H1 (cell line): ENCODE data around the gene CXADR. TPM values are rescaled to one million over a fixed set of nuclear protein-coding genes. Genes with fewer than 3 reads are reported as not detected.

ENCODE experiments used
- CTCF ChIA-PET: fragments of 300-600 bp; sonication (Branson Sonifier 250); formaldehyde crosslinking; loops from one replicate; lab custom pipeline; 2021; ENCODE audit not compliant: partially characterized antibody; lab: Charles Lee
- POLR2A ChIA-PET: fragments of 300-600 bp; sonication (Branson Sonifier 250); formaldehyde crosslinking; loops from one replicate; lab custom pipeline; 2021; ENCODE audit warnings: inconsistent platforms; ENCODE audit not compliant: partially characterized antibody; lab: Charles Lee
- DNase-seq, 2 experiments: peaks; one replicate each; pipeline versions ENCODE4 v3.0.0 to v3.0.0-alpha.2; 2010 to 2022; ENCODE audit warnings: low spot score in 2 of 2, low read depth in 1 of 2, mixed read lengths in 1 of 2
- FAIRE-seq: peaks from 2 replicates; lab custom pipeline; 2011; peaks lifted over from hg19 to GRCh38; lab: Jason Lieb, UNC
- H2AFZ ChIP-seq: 2 replicates; pipeline ENCODE4 v1.8.1; 2012; ENCODE audit warnings: low read length, inconsistent platforms
- H2AK5ac ChIP-seq: 2 replicates; pipeline ENCODE4 v1.6.1; 2013; ENCODE audit warnings: low read depth, low read length
- H2BK120ac ChIP-seq: replicated peaks from 2 replicates; pipeline ENCODE3; 2013; ENCODE audit warnings: low read depth, low read length, inconsistent platforms
- H2BK12ac ChIP-seq: 2 replicates; pipeline ENCODE4 v1.6.1; 2013; ENCODE audit warnings: low read depth, low read length
- H2BK15ac ChIP-seq: 2 replicates; pipeline ENCODE4 v1.6.1; 2013; ENCODE audit warnings: low read length
- H2BK20ac ChIP-seq: 2 replicates; pipeline ENCODE4 v1.6.1; 2013; ENCODE audit warnings: low read length
- H2BK5ac ChIP-seq: 2 replicates; pipeline ENCODE4 v1.6.1; 2013; ENCODE audit warnings: low read depth, low read length
- H3K14ac ChIP-seq: 2 replicates; pipeline ENCODE4 v1.6.1; 2013; ENCODE audit warnings: inconsistent platforms; ENCODE audit not compliant: insufficient read length
- H3K18ac ChIP-seq: 2 replicates; pipeline ENCODE4 v1.6.1; 2013; ENCODE audit warnings: low read length; ENCODE audit errors: extremely low read depth
- H3K23ac ChIP-seq: 2 replicates; pipeline ENCODE4 v1.6.1; 2013; ENCODE audit warnings: inconsistent platforms; ENCODE audit not compliant: insufficient read length
- H3K23me2 ChIP-seq: 2 replicates; pipeline ENCODE4 v1.6.1; 2013; ENCODE audit warnings: low read depth, low read length
- H3K27ac ChIP-seq: 2 replicates; pipeline ENCODE4 v1.6.1; 2011; ENCODE audit warnings: low read depth, low read length, inconsistent platforms
- H3K27me3 ChIP-seq, 4 experiments: replicated peaks in 1 of 4; 1 replicate in 1 of 4; 2 replicates in 3 of 4; pipeline versions ENCODE4 v1.6.1 to v1.8.1; 2011 to 2013; ENCODE audit warnings: low read length in 3 of 4, mild to moderate bottlenecking in 3 of 4, inconsistent platforms in 2 of 4, mixed read lengths in 2 of 4, moderate library complexity in 1 of 4; ENCODE audit not compliant: control insufficient read depth in 3 of 4, insufficient read depth in 3 of 4; ENCODE audit errors: extremely low read depth in 1 of 4
- H3K36me3 ChIP-seq, 4 experiments: 2 replicates each; pipeline versions ENCODE4 v1.6.1 to v1.8.1; 2011 to 2013; ENCODE audit warnings: mild to moderate bottlenecking in 4 of 4, low read length in 3 of 4, moderate library complexity in 2 of 4, control low read depth in 1 of 4, inconsistent platforms in 1 of 4; ENCODE audit not compliant: insufficient read depth in 4 of 4, control insufficient read depth in 2 of 4
- H3K4ac ChIP-seq: replicated peaks from 2 replicates; pipeline ENCODE3; 2013; ENCODE audit warnings: low read length, low read depth, mixed read lengths, inconsistent platforms; ENCODE audit not compliant: insufficient read length
- H3K4me1 ChIP-seq, 4 experiments: replicated peaks in 1 of 4; 1 replicate in 1 of 4; 2 replicates in 3 of 4; pipeline versions ENCODE4 v1.6.1 to v1.8.1; 2011 to 2013; ENCODE audit warnings: low read length in 3 of 4, inconsistent platforms in 2 of 4, mixed read lengths in 1 of 4; ENCODE audit not compliant: insufficient read depth in 4 of 4, control insufficient read depth in 3 of 4
- H3K4me2 ChIP-seq, 2 experiments: 2 replicates each; pipeline versions ENCODE4 v1.6.1 to v1.8.1; 2011 to 2013; ENCODE audit warnings: low read depth in 2 of 2, low read length in 2 of 2, control low read depth in 1 of 2, inconsistent platforms in 1 of 2, mild to moderate bottlenecking in 1 of 2; ENCODE audit not compliant: insufficient read depth in 1 of 2
- H3K4me3 ChIP-seq, 4 experiments: fragments of 200-600, 300-600 bp in 1 of 4; sonication (generic), shearing (Covaris generic), sonication (Bioruptor Twin) in 1 of 4; 2 replicates each; pipeline versions ENCODE4 v1.5.1 to v1.8.1; 2011 to 2016; ENCODE audit warnings: low read length in 4 of 4, low read depth in 3 of 4, control low read depth in 2 of 4, inconsistent platforms in 2 of 4, mild to moderate bottlenecking in 2 of 4, mixed read lengths in 1 of 4, moderate library complexity in 1 of 4; ENCODE audit not compliant: insufficient read depth in 2 of 4; ENCODE audit errors: extremely low read depth in 1 of 4
- H3K56ac ChIP-seq: replicated peaks from 2 replicates; pipeline ENCODE3; 2013; ENCODE audit warnings: low read depth, mild to moderate bottlenecking, mixed read lengths, low read length, inconsistent platforms; ENCODE audit not compliant: insufficient read length
- H3K79me1 ChIP-seq: 2 replicates; pipeline ENCODE4 v1.6.1; 2013; ENCODE audit warnings: low read depth, low read length, control low read depth
- H3K79me2 ChIP-seq, 2 experiments: 2 replicates each; pipeline versions ENCODE4 v1.6.1 to v1.8.1; 2012 to 2013; ENCODE audit warnings: low read length in 2 of 2, mild to moderate bottlenecking in 2 of 2, inconsistent platforms in 1 of 2; ENCODE audit not compliant: insufficient read depth in 2 of 2, control insufficient read depth in 1 of 2
- H3K9ac ChIP-seq, 4 experiments: replicated peaks in 1 of 4; 1 replicate in 1 of 4; 2 replicates in 3 of 4; pipeline versions ENCODE4 v1.6.1 to v1.8.1; 2011 to 2013; ENCODE audit warnings: low read depth in 3 of 4, low read length in 3 of 4, control low read depth in 2 of 4, mild to moderate bottlenecking in 2 of 4, moderate library complexity in 2 of 4, inconsistent platforms in 1 of 4; ENCODE audit errors: extremely low read depth in 1 of 4
- H3K9me3 ChIP-seq, 2 experiments: 2 replicates each; pipeline versions ENCODE4 v1.6.1 to v1.8.1; 2012 to 2013; ENCODE audit warnings: mild to moderate bottlenecking in 2 of 2, moderate library complexity in 2 of 2, control low read depth in 1 of 2, inconsistent platforms in 1 of 2, low read depth in 1 of 2, low read length in 1 of 2, mixed read lengths in 1 of 2; ENCODE audit not compliant: insufficient read depth in 2 of 2
- H4K20me1 ChIP-seq, 2 experiments: replicated peaks in 1 of 2; 2 replicates each; pipeline versions ENCODE3 to v1.8.1; 2011 to 2013; ENCODE audit warnings: inconsistent platforms in 2 of 2, low read length in 2 of 2, mild to moderate bottlenecking in 1 of 2; ENCODE audit not compliant: insufficient read depth in 2 of 2, control insufficient read depth in 1 of 2
- H4K5ac ChIP-seq: 2 replicates; pipeline ENCODE4 v1.6.1; 2013; ENCODE audit warnings: low read length, low read depth, mixed read lengths, inconsistent platforms; ENCODE audit not compliant: insufficient read length
- H4K8ac ChIP-seq: 2 replicates; pipeline ENCODE4 v1.8.0; 2013; ENCODE audit warnings: mild to moderate bottlenecking, moderate library complexity, low read length, inconsistent platforms; ENCODE audit not compliant: insufficient read depth; ENCODE audit errors: extremely low read depth
- H4K91ac ChIP-seq: replicated peaks from 2 replicates; pipeline ENCODE3; 2013; ENCODE audit warnings: low read length, mixed read lengths, inconsistent platforms; ENCODE audit not compliant: insufficient read length
- HDAC2 ChIP-seq, 2 experiments: fragments of 300-600 bp in 1 of 2; sonication (generic) in 1 of 2; IDR thresholded peaks; 2 replicates each; pipeline ENCODE4 v1.6.1; 2011 to 2012; ENCODE audit warnings: low read depth in 2 of 2, low read length in 2 of 2, mild to moderate bottlenecking in 2 of 2, moderate library complexity in 2 of 2, borderline replicate concordance in 1 of 2, inconsistent platforms in 1 of 2
- HDAC6 ChIP-seq: IDR thresholded peaks from one replicate; pipeline ENCODE4 v1.7.1; 2012; ENCODE audit warnings: low read depth, mild to moderate bottlenecking, inconsistent platforms, low read length, moderate library complexity
- KDM4A ChIP-seq: IDR thresholded peaks from one replicate; pipeline ENCODE4 v1.7.1; 2012; ENCODE audit warnings: low read depth, mild to moderate bottlenecking, moderate library complexity, low read length, inconsistent platforms; ENCODE audit not compliant: severe bottlenecking
- MAFK ChIP-seq: IDR thresholded peaks from 2 replicates; pipeline ENCODE4 v1.6.1; 2012; ENCODE audit warnings: low read depth, mild to moderate bottlenecking, improper control_type of control experiment, low read length
- YY1 ChIP-seq: IDR thresholded peaks from 2 replicates; pipeline ENCODE4 v1.6.1; 2011; ENCODE audit warnings: low read depth, mild to moderate bottlenecking, low read length
- polyA plus RNA-seq, 7 experiments: library from polyadenylated mRNA; depleted of rRNA in 3 of 7; stranded (reverse) in 5 of 7; unstranded in 2 of 7; fragments of >200 nt in 5 of 7; fragments of 200-250 nt in 2 of 7; gene quantifications; 1 replicate in 5 of 7; 2 replicates in 1 of 7; 4 replicates in 1 of 7; pipeline versions ENCODE4 v1.2.1 to v1.2.3, GENCODE V29; 2011 to 2013; ENCODE audit warnings: missing spikeins in 2 of 7, mixed read lengths in 2 of 7
- total RNA-seq: library from RNA; stranded (reverse); fragmentation: NEBNext Ultra II Directional; extraction: Animal tissue kit (Norgen Biotek cat#: 25700); gene quantifications from 2 replicates; pipeline ENCODE4 v1.2.1, GENCODE V29; 2021

The CXADR gene
- total and polyA plus RNA-seq, 2 of the 8 experiments (the other 6 are each of a cell fraction or from before 2014, with no cell fraction given) = 45.6 to 145 TPM

GRCh38 chr21:17497316-17497715 is 15.5 kb upstream of the CXADR start:
- H3K79me1 ChIP-seq = no peaks in the 10 kb centered on the region
- H3K27ac ChIP-seq = no peak overlapping the region
- H2AK5ac ChIP-seq = no peak overlapping the region
- H3K27me3 ChIP-seq = no peaks in the 10 kb centered on the region
- H3K18ac ChIP-seq = no peak overlapping the region
- H3K23ac ChIP-seq = no peak overlapping the region
- H3K56ac ChIP-seq = no peak overlapping the region
- H4K5ac ChIP-seq = no peak overlapping the region
- H3K9ac ChIP-seq = no peak overlapping the region
- no peak overlapping the region for H2BK15ac ChIP-seq
- no peak for FAIRE-seq
- TF ChIP-seq KDM4A (no peak), YY1 (no peak), HDAC2 (IDR thresholded peaks at IDR 0.05; ENCODE audit: borderline replicate concordance in 1 of 2, low read depth in 2 of 2, low read length in 2 of 2) (no peak), MAFK (no peak), HDAC6 (no peak)
- H2BK120ac ChIP-seq = no peak overlapping the region
- H3K4me1 ChIP-seq = no peaks in the 10 kb centered on the region
- no peak overlapping the region for H3K14ac ChIP-seq
- DNase-seq = no peak
- H3K4me2 ChIP-seq = no peak overlapping the region
- no peak overlapping the region for H2BK20ac ChIP-seq
- no peak overlapping the region for H2BK5ac ChIP-seq
- no peaks in the 10 kb centered on the region for H3K36me3 ChIP-seq
- H2BK12ac ChIP-seq = no peak overlapping the region
- no peak overlapping the region for H3K4me3 ChIP-seq
- H4K8ac ChIP-seq = no peak overlapping the region
- no peaks in the 10 kb centered on the region for H3K79me2 ChIP-seq
- H3K9me3 ChIP-seq = no peaks in the 10 kb centered on the region
- no peaks in the 10 kb centered on the region for H4K20me1 ChIP-seq
- no peak overlapping the region for H3K4ac ChIP-seq
- no peak overlapping the region for H4K91ac ChIP-seq
- no peak overlapping the region for H2AFZ ChIP-seq
- no peaks in the 10 kb centered on the region for H3K23me2 ChIP-seq
- ChIA-PET CTCF (no interaction called here), POLR2A (no interaction called here)
